GM13976 (cell line): ENCODE results near the gene CTNNB1.

Source experiments
- DNase-seq: peaks from one replicate; pipeline ENCODE4 v3.0.0; 2012; ENCODE audit warnings: low spot score
- in situ Hi-C: fragments of 300-500 bp; cut with MboI; formaldehyde crosslinking; loops from one replicate; pipeline ENCODE4 v1.12.0; 2022; ENCODE audit warnings: low sequenced_read_pairs, mixed read lengths, inconsistent platforms; ENCODE audit not compliant: unreplicated experiment
- TF ChIP-seq, protein P1 (sequence below): IDR thresholded peaks from 2 replicates; pipeline ENCODE4 v1.5.1; 2012; ENCODE audit warnings: borderline replicate concordance, mild to moderate bottlenecking; ENCODE audit not compliant: insufficient read depth; ENCODE audit errors: extremely low read depth, missing control alignments, control extremely low read depth

CTNNB1 gene

DNA sequence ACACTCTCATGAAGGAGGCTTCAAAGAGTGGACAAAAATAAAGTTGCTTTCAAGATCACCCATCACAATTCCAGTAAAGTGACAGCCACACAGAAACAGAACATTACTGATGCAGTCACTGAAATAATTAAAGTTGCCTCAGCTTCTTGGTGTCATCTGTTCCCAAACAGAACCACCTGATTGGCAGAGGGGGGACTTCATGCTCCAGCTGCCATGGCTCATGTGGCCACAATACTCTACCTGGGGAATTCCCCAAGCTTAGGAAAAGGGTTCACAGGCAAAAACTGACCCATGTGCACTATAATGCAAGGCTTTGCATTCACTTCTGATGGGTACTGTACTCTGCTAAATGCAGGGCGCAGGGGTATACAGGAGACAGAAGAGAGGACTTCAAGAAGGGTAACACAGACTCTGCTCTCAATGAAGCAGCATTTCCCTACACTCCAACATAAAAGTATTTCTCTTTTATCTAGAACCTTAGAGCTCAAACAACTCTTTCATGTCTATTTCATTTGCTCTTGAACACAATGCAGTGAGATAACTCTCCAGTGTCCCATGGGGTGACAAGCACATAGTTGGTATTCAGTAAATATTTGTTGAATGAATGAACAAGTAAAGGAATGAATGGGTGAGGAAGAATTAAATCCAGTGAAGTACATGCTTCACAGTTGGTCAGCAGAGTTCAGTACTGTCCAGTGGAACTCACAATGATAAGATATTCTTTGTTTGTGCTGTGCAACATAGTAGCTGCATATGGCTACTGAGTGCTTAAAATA, 8.6 kb upstream of the CTNNB1 start:
- in situ Hi-C loops: no loop called here
- TF ChIP-seq, protein P1, sequence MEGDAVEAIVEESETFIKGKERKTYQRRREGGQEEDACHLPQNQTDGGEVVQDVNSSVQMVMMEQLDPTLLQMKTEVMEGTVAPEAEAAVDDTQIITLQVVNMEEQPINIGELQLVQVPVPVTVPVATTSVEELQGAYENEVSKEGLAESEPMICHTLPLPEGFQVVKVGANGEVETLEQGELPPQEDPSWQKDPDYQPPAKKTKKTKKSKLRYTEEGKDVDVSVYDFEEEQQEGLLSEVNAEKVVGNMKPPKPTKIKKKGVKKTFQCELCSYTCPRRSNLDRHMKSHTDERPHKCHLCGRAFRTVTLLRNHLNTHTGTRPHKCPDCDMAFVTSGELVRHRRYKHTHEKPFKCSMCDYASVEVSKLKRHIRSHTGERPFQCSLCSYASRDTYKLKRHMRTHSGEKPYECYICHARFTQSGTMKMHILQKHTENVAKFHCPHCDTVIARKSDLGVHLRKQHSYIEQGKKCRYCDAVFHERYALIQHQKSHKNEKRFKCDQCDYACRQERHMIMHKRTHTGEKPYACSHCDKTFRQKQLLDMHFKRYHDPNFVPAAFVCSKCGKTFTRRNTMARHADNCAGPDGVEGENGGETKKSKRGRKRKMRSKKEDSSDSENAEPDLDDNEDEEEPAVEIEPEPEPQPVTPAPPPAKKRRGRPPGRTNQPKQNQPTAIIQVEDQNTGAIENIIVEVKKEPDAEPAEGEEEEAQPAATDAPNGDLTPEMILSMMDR: no peak
- no peak for DNase-seq

DNA sequence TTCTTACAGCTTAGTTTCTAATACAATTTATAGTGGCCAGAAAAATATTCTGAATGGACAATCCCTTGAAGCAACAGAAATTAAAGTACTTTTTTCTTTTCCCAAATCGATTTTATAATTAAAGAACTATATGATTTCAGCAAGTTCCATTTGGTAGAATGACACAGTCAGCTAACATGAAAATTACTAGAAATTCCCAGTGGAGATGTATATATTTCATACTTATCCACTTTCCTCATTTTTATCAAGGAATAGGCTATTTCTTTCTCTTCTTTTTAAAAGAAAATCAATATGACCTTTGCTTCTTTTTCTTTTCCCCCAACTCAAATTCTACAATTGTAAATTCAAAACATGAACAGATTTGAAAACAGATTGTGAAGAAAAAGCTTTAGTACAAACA, 6.4 kb upstream of the CTNNB1 start:
- TF ChIP-seq, protein P1: no peak
- DNase-seq: no peak
- in situ Hi-C loops: no loop called here

DNA sequence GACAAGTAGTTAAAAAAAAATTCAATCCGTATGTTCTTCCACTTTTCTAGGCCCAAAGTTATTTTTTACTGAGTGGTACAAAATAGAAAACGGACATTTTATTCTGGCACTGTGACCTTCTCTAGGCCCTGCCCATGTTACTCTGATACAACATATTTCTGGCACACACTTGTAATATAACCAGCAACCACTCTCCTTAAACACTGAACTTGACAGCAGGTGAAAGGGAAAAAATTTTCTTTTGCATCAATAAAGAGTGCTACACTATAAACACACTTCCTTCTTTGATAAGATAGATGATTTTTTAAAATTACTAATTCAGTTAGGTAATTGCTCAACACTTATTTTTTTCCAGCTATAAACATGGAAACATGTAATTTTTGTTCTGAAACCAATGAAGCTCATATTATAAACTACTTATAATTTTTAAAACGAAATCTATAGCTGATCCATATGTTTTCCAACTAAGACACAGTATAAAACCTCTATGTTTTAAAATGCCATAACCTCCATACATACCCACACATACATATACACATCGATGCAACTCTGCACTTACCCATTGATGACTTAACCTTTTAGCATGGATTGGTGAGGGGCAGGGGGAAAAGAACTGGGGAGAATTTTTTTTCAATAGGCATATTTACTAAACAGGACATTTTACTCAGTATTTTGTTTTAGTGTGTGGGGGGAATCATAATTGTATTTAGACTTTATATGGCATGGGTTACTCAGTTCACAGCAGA, 5.3 kb upstream of the CTNNB1 start:
- no peak for DNase-seq
- in situ Hi-C loops: no loop called here
- TF ChIP-seq, protein P1: no peak

DNA sequence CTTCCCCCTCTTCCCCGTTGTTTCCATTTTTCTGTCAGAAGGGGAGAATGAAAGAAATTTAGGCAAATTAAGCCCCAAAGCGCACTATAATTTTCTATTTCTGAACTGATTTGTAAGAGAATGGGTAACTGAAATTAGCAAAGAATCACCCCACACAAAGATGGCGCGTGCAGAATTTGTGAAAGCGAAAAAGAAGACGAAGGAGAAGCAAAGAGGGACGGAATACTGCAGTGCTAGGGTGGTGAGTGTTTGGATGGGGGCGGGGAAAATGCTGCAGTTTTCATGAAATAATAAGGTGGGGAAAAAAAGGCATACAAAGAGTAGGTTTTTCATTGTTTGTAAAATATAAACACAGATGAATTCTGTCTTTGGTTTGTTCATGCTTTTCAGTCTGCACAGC, 4.6 kb upstream of the CTNNB1 start:
- no peak for DNase-seq
- TF ChIP-seq, protein P1: no peak
- in situ Hi-C loops: no loop called here

DNA sequence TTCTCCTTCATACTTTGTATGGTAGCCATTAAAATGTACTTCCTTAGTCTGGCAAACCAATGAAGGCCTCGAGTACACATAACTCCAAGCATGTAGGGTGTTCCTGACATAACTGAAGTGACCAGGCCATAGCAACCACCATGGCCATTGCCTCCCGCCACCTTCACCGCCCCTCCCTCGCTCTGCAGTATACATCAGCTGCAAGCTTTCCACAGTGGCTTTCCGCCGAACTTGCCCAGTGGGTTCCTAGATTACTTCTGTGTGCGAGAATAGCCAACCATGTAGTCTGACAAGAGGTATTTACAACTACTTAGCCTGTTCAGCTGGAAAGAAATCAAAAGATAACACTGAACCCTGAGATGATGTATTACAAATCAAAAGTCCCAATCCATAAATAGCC, 3.4 kb upstream of the CTNNB1 start:
- no peak for DNase-seq
- TF ChIP-seq, protein P1: no peak
- in situ Hi-C loops: no loop called here

DNA sequence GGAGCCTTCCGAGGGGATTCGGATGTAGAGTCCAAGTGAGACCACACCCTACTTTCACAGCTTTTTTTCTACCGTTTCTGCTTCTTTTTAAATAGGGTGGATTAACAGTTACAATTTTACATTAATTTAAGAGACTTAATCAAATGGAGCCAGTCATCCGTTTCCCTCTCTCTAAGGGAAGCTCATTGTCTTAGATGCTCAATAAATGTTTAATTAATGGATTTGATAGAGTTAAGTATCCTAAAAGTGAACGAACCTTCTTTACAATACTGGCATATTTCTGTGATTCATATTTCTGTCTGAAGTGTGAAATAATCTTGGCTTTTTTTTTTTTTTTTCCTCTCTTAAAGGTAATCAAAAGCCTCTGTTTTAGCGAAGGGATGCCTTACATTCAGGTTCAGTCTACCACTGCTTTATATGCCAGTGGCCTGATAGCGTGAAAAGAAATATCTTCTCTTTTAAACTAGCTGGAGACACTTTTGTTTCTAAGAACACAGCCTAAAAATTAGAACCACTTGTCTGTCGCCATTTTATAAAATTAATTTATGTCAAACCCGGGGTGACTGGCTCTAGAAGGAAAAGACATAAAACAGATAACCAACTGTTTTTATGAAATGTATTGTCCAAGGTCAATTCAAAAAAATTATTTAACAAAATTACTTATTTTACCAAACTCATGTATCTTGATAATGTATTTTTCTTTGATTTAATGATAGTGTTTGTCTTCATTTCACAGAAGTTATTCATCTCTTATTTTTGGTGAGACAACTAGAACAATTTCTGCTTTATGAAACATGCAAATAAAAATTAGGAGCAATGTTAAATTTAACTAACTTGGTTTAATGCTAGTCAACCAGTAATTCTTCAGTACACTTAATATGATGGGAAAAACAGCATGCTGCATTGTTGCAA, 2.5 kb upstream of the CTNNB1 start:
- no peak for DNase-seq
- in situ Hi-C loops: no loop called here
- TF ChIP-seq, protein P1: no peak
